Adrenal gland (tissue), 12 donors: ENCODE results near the gene VIT. TPM values are rescaled to one million over a fixed set of nuclear protein-coding genes. Genes with fewer than 3 reads are reported as not detected.

Source experiments
- DNase-seq, 7 donors: peaks; one replicate each; pipeline ENCODE4 v3.0.0-alpha.2; 2019 to 2020
- H3K27ac ChIP-seq, 5 donors: fragments of 200-600 bp; sonication (generic) in 4 of 5; 1 replicate in 3 of 5; 2 replicates in 2 of 5; pipeline versions ENCODE4 v1.5.1 to v1.8.0; 2016 to 2020; ENCODE audit warnings: mild to moderate bottlenecking in 1 of 5
- H3K27me3 ChIP-seq: fragments of 200-600 bp; 2 replicates; pipeline ENCODE4 v1.8.0; 2021
- H3K36me3 ChIP-seq, 2 donors: fragments of 200-600 bp; replicated peaks in 1 of 2; 1 replicate in 1 of 2; 2 replicates in 1 of 2; pipeline versions ENCODE4 v1.5.1 to v1.8.0; 2018 to 2022
- H3K4me1 ChIP-seq, 2 donors: fragments of 200-600 bp; replicated peaks in 1 of 2; 1 replicate in 1 of 2; 2 replicates in 1 of 2; pipeline versions ENCODE4 v1.5.1 to v1.8.0; 2018 to 2021
- H3K4me3 ChIP-seq, 4 donors: fragments of 200-600 bp; sonication (generic) in 3 of 4; one replicate each; pipeline ENCODE4 v1.5.1; 2016 to 2018
- H3K9me3 ChIP-seq, 3 donors: fragments of 200-600 bp; sonication (generic) in 1 of 3; replicated peaks in 1 of 3; 1 replicate in 2 of 3; 2 replicates in 1 of 3; pipeline versions ENCODE4 v1.5.1 to v1.8.0; 2016 to 2021
- POLR2A ChIP-seq, 2 donors: fragments of 450-650 bp; IDR thresholded peaks; one replicate each; pipeline ENCODE4 v1.6.1; 2017; ENCODE audit warnings: antibody characterized with exemption in 2 of 2, mild to moderate bottlenecking in 2 of 2, moderate library complexity in 1 of 2
- WGBS, 4 donors: extraction: QIAGEN DNeasy Blood & Tissue Kit in 2 of 4; methylation state at CpG; one replicate each; pipeline versions ENCODE4 v1.1.5 to v1.1.7; 2013 to 2017; 5-methylcytosine and 5-hydroxymethylcytosine counted together
- intact Hi-C, 2 donors: fragments of 100-400 bp; cut with DNase I; formaldehyde crosslinking; loops; one replicate each; pipeline versions ENCODE4 v1.14.1 to v1.15.0; 2022 to 2023
- polyA plus RNA-seq, 3 donors: library from polyadenylated mRNA; stranded (reverse); fragments of 200-250 nt in 2 of 3; fragments of 350-450 nt in 1 of 3; fragmentation: Illumina TruSeq in 1 of 3; extraction: RNeasy Lipid Tissue Mini Kit (QIAGEN cat#74804) in 1 of 3; gene quantifications; one replicate each; pipeline ENCODE4 v1.2.3, GENCODE V29; 2013 to 2014
- total RNA-seq, 9 donors: library from RNA; depleted of rRNA in 4 of 9; stranded (reverse); fragments of >200 nt in 4 of 9; fragments of 120-200 nt in 1 of 9; fragmentation: NEBNext Ultra II Directional in 1 of 9; extraction: Animal tissue kit (Norgen Biotek cat#: 25700) in 1 of 9; gene quantifications; one replicate each; pipeline versions ENCODE4 v1.1.0 to v1.2.4, GENCODE V29; 2013 to 2023
- TF ChIP-seq, protein P1 (sequence below), 6 experiments: fragments of 450-650 bp in 4 of 6; fragments of 200-600 bp in 2 of 6; sonication (generic) in 1 of 6; IDR thresholded peaks; 1 replicate in 5 of 6; 2 replicates in 1 of 6; pipeline versions ENCODE4 v1.5.1 to v1.8.0; 2016 to 2021; ENCODE audit warnings: antibody characterized with exemption in 6 of 6, mild to moderate bottlenecking in 2 of 6, moderate library complexity in 1 of 6
- donor health status: healthy with polysubstance abuse.
- donor health status: Bipolar disorder and iron deficiency.
- donor health status: DM: yes; HTN: yes; CAD: no.
- donor health status: DM: no; HTN: no; CAD: no.
- donor health status: DM: no; HTN: no; CAD: no.
- donor health status: DM: yes; HTN: yes; CAD: no.

Gene VIT
- total and polyA plus RNA-seq, 12 donors = 0.06 to 2.0 (median 0.40) TPM; not detected in 2

DNA sequence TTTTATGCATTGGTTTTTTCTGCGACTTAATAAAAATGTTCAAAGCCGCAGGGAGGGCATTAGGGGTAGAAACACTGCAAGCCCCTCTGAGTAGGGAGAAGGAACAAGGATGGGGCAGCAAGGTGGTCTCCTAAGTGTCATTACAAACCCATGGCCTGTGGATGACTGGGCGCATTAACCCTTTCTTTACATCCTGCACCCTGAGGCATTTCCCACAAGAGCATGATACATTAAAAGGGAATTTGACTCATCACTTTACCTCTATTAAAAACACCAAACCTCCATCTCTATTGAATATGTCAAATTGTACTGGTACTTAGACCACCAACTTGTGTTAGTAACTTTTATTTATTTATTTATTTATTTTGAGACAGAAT is 112.5 kb downstream of the VIT start:
- no peak for DNase-seq
- Histone ChIP-seq H3K9me3 (no peaks in the 10 kb centered on the region), H3K4me3 (no peak overlapping the region), H3K36me3 (no peaks in the 10 kb centered on the region), H3K27ac (no peak overlapping the region), H3K27me3 (no peaks in the 10 kb centered on the region), H3K4me1 (no peaks in the 10 kb centered on the region)
- intact Hi-C loops = no loop called here
- WGBS, 4 donors = 78 to 88% (median 84%) methylated on average over 3 of the region's 3 CpGs
- TF ChIP-seq, protein P1, sequence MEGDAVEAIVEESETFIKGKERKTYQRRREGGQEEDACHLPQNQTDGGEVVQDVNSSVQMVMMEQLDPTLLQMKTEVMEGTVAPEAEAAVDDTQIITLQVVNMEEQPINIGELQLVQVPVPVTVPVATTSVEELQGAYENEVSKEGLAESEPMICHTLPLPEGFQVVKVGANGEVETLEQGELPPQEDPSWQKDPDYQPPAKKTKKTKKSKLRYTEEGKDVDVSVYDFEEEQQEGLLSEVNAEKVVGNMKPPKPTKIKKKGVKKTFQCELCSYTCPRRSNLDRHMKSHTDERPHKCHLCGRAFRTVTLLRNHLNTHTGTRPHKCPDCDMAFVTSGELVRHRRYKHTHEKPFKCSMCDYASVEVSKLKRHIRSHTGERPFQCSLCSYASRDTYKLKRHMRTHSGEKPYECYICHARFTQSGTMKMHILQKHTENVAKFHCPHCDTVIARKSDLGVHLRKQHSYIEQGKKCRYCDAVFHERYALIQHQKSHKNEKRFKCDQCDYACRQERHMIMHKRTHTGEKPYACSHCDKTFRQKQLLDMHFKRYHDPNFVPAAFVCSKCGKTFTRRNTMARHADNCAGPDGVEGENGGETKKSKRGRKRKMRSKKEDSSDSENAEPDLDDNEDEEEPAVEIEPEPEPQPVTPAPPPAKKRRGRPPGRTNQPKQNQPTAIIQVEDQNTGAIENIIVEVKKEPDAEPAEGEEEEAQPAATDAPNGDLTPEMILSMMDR (IDR thresholded peaks at IDR 0.05) = no peak
- TF ChIP-seq POLR2A (IDR thresholded peaks at IDR 0.05) = no peak

DNA sequence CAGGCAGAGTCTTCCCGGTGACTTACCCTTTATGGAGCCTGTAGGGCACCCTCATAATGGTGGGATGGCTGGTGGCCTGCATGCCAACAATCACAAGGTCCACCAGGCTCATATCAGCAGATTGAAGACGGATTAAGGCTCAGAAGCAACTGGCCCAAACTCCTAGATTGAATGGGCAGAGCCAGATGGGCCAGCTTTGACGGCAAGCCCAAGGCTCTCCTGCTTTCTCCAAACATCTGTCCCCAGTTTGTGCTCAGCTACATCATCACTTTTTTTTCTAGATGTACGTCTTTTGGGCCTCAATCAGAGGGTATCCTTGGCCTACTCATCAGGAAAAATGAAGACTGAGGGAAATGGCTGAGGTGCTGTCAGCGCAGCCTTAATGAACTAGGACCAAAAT is 114.6 kb downstream of the VIT start:
- Histone ChIP-seq H3K27me3 (no peaks in the 10 kb centered on the region), H3K4me1 (no peaks in the 10 kb centered on the region), H3K36me3 (no peaks in the 10 kb centered on the region), H3K9me3 (no peaks in the 10 kb centered on the region), H3K27ac (no peak overlapping the region), H3K4me3 (no peak overlapping the region)
- intact Hi-C loops = no loop called here
- 88 to 90% (median 89%) methylated on average over 5 of the region's 5 CpGs for WGBS, 4 donors
- TF ChIP-seq, protein P1 (IDR thresholded peaks at IDR 0.05) = no peak
- TF ChIP-seq POLR2A (IDR thresholded peaks at IDR 0.05) = no peak
- DNase-seq = no peak

DNA sequence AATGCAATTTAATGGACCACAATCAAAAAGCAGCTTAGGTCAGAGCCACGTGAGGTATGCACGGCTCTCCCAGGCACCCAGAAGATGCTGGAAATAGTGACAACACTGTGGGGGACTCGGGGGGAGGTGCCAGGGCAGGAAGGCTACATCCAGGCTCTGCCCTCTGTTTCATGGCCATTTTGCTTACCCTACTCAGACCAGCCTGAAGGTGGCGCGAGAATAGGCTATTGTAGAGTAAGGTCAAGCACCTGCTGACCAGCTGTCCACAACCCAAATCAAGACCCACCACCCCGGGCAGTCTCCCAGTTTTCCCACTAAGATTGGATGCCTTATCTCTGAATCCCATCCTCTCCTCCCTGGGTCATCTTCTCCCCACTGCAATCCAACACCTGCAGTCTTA is 115.7 kb downstream of the VIT start:
- Histone ChIP-seq H3K27ac (no peak overlapping the region), H3K4me1 (no peaks in the 10 kb centered on the region), H3K27me3 (no peaks in the 10 kb centered on the region), H3K9me3 (no peaks in the 10 kb centered on the region), H3K36me3 (no peaks in the 10 kb centered on the region), H3K4me3 (no peak overlapping the region)
- TF ChIP-seq, protein P1 (IDR thresholded peaks at IDR 0.05) = no peak
- no peak for TF ChIP-seq POLR2A (IDR thresholded peaks at IDR 0.05)
- intact Hi-C loops = no loop called here
- DNase-seq = peak in 1 of 7 donors; percentile 11
- 33 to 47% (median 38%) methylated on average over 5 to 6 of the region's 6 CpGs for WGBS, 4 donors

DNA sequence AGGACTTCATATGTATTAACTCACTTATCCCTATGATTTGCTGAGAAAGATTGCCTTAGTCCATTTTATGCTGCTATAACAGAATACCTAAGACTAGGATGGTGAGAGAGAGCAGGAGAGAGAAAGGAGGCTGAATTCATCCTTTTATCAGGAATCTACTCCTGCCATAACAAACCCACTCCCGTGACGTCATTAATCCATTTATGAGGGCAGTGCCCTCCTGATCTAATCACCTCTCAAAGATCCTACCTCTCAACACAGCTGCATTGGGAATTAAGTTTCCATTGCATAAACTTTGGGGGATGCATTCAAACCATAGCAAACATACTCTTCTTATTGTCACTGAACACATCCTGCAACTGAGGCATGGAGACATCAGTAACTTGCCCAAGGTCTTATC is 122.0 kb downstream of the VIT start:
- H3K27ac ChIP-seq = no peak overlapping the region
- TF ChIP-seq, protein P1 (IDR thresholded peaks at IDR 0.05) = no peak
- TF ChIP-seq POLR2A (IDR thresholded peaks at IDR 0.05) = no peak
- WGBS, 4 donors = 67 to 88% (median 71%) methylated on average over 2 of the region's 2 CpGs
- no peak for DNase-seq
- no peaks in the 10 kb centered on the region for H3K27me3 ChIP-seq
- no peaks in the 10 kb centered on the region for H3K36me3 ChIP-seq
- no peaks in the 10 kb centered on the region for H3K9me3 ChIP-seq
- intact Hi-C loops = no loop called here
- H3K4me1 ChIP-seq = no peaks in the 10 kb centered on the region
- H3K4me3 ChIP-seq = no peak overlapping the region
